Measurements from ENCODE around the gene MBD5.

MBD5 gene

GRCh38 chr2:148263890-148264289 is 243.0 kb downstream of the MBD5 start:
- POLR2A ChIA-PET = no interaction called here
- TF ChIP-seq, protein P1, sequence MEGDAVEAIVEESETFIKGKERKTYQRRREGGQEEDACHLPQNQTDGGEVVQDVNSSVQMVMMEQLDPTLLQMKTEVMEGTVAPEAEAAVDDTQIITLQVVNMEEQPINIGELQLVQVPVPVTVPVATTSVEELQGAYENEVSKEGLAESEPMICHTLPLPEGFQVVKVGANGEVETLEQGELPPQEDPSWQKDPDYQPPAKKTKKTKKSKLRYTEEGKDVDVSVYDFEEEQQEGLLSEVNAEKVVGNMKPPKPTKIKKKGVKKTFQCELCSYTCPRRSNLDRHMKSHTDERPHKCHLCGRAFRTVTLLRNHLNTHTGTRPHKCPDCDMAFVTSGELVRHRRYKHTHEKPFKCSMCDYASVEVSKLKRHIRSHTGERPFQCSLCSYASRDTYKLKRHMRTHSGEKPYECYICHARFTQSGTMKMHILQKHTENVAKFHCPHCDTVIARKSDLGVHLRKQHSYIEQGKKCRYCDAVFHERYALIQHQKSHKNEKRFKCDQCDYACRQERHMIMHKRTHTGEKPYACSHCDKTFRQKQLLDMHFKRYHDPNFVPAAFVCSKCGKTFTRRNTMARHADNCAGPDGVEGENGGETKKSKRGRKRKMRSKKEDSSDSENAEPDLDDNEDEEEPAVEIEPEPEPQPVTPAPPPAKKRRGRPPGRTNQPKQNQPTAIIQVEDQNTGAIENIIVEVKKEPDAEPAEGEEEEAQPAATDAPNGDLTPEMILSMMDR (IDR thresholded peaks at IDR 0.05; ENCODE audit: control extremely low read depth, extremely low read depth, low read depth, missing control alignments) = no peak
- DNase-seq (ENCODE audit: extremely low spot score) = no peak
- CTCF ChIA-PET = no interaction called here

DNA sequence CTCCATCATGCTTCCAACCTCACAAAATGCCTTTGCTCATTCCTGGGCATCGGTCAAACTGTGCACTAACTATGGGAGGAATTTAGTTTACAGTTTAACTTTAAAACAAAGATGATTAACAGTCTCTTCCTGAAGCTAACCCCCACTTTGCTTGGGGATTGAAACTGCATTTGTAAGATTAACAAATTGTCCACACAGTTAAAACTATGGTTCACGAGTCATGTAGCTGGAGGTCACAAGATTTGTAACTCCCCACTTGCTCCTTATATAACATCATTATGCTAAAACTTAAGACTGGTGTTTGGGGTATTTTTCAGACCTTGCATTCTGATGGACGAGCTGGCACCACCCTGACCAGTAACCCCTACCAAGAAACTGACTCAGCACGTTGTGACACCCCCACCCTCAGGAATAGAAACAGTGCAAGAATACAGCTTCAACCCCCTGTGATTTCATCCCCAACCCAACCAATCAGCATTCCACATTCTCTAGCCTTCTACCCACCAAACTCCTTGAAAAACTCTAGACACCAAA is 252.3 kb downstream of the MBD5 start:
- no peak for DNase-seq (ENCODE audit: extremely low spot score)
- POLR2A ChIA-PET = no interaction called here
- TF ChIP-seq, protein P1 (IDR thresholded peaks at IDR 0.05; ENCODE audit: control extremely low read depth, extremely low read depth, low read depth, missing control alignments) = no peak
- CTCF ChIA-PET = no interaction called here

GRCh38 chr2:148279216-148279615 is 258.3 kb downstream of the MBD5 start:
- TF ChIP-seq, protein P1 (IDR thresholded peaks at IDR 0.05; ENCODE audit: control extremely low read depth, extremely low read depth, low read depth, missing control alignments) = no peak
- POLR2A ChIA-PET = no interaction called here
- CTCF ChIA-PET = interaction anchor here (1.2 to 1.3 kb wide), 2 partner anchors 13 to 90 kb away, joined by 3 read pairs; no protein-coding TSS in a partner anchor
- DNase-seq (ENCODE audit: extremely low spot score) = no peak

DNA sequence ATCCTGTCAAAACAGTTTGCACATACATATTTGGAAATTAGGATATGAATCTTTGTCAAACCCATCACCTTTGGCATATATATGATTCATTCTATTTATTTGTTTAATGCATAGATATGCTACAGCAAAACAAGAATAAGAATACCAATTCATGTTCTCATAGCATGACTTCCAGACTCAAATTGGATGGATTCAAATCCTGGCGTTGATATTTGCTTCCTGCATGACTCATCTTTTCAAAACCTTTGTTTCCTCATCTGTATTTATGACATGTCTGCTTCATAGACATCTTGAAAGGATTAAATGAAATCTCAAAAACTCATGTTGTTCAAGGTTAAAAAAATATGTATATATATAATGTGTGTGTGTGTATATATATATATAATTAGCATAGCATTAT is 261.3 kb downstream of the MBD5 start:
- ChIA-PET POLR2A (no interaction called here), CTCF (no interaction called here)
- TF ChIP-seq, protein P1 (IDR thresholded peaks at IDR 0.05; ENCODE audit: control extremely low read depth, extremely low read depth, low read depth, missing control alignments) = no peak
- DNase-seq (ENCODE audit: extremely low spot score) = no peak

- POLR2A ChIA-PET = no interaction called here
- CTCF ChIA-PET = interaction anchor here (1.0 kb wide), 2 partner anchors 13 to 22 kb away, joined by 3 read pairs; no protein-coding TSS in a partner anchor
These were observed 271.5 kb downstream of the MBD5 start for GRCh38 chr2:148292431-148292830.

GRCh38 chr2:148298196-148298595 is 277.3 kb downstream of the MBD5 start:
- no peak for DNase-seq (ENCODE audit: extremely low spot score)
- ChIA-PET CTCF (interaction anchor here (0.9 to 1.3 kb wide), 4 partner anchors 13 to 211 kb away, joined by 3 read pairs; no protein-coding TSS in a partner anchor), POLR2A (no interaction called here)
- TF ChIP-seq, protein P1 (IDR thresholded peaks at IDR 0.05; ENCODE audit: control extremely low read depth, extremely low read depth, low read depth, missing control alignments) = no peak

More at GRCh38 chr2:148292431-148292830, 271.5 kb downstream of the MBD5 start:
- TF ChIP-seq, protein P1 (IDR thresholded peaks at IDR 0.05; ENCODE audit: control extremely low read depth, extremely low read depth, low read depth, missing control alignments) = no peak
- no peak for DNase-seq (ENCODE audit: extremely low spot score)
